Endothelial cell of umbilical vein (primary cell): Measurements from ENCODE around the gene TXNDC17. TPM values are rescaled to one million over a fixed set of nuclear protein-coding genes. Genes with fewer than 3 reads are reported as not detected.

Experiments
- Bru-seq: library from RNA; stranded (reverse); fragments of 400-500 nt; gene quantifications from one replicate; lab custom pipeline; 2021; lab: Mats Ljungman, UMichigan
- BruChase-seq, 2 experiments: library from RNA; stranded (reverse); fragments of 400-500 nt; gene quantifications; one replicate each; lab custom pipeline; 2021; lab: Mats Ljungman, UMichigan
- BruUV-seq: library from RNA; stranded (reverse); fragments of 400-500 nt; replicated peaks from 2 replicates; lab custom pipeline; 2021; lab: Mats Ljungman, UMichigan
- CTCF ChIA-PET: fragments of 300-600, 350-600 bp; sonication (Branson Sonifier 250); formaldehyde crosslinking; loops from one replicate; lab custom pipeline; 2021; ENCODE audit warnings: antibody characterized with exemption, inconsistent platforms; lab: Charles Lee
- POLR2A ChIA-PET: fragments of 300-600, 350-600 bp; sonication (Branson Sonifier 250); formaldehyde crosslinking; loops from one replicate; lab custom pipeline; 2021; ENCODE audit warnings: antibody characterized with exemption, inconsistent platforms; lab: Charles Lee
- DNase-seq: peaks from one replicate; pipeline ENCODE4 v3.0.0-alpha.2; 2011; ENCODE audit warnings: low read depth, low spot score
- FAIRE-seq: peaks from 2 replicates; lab custom pipeline; 2011; peaks lifted over from hg19 to GRCh38; lab: Jason Lieb, UNC
- H2AFZ ChIP-seq: 2 replicates; pipeline ENCODE4 v1.6.0; 2012; ENCODE audit warnings: low read depth, low read length, control low read depth, inconsistent platforms
- H3K27ac ChIP-seq: 2 replicates; pipeline ENCODE4 v1.5.1; 2011; ENCODE audit warnings: low read depth, mild to moderate bottlenecking, control low read depth, low read length, moderate library complexity; ENCODE audit not compliant: insufficient read depth
- H3K27me3 ChIP-seq, 2 experiments: 2 replicates each; pipeline versions ENCODE4 v1.6.0 to v1.6.1; 2011; ENCODE audit warnings: low read length in 2 of 2, mixed read lengths in 1 of 2; ENCODE audit not compliant: control insufficient read depth in 2 of 2, insufficient read depth in 2 of 2
- H3K36me3 ChIP-seq, 2 experiments: 2 replicates in 1 of 2; 3 replicates in 1 of 2; pipeline ENCODE4 v1.5.1; 2011; ENCODE audit warnings: low read length in 2 of 2, mild to moderate bottlenecking in 1 of 2, moderate library complexity in 1 of 2; ENCODE audit not compliant: control insufficient read depth in 2 of 2, insufficient read depth in 2 of 2; ENCODE audit errors: extremely low read depth in 1 of 2
- H3K4me1 ChIP-seq: 3 replicates; pipeline ENCODE4 v1.5.1; 2011; ENCODE audit warnings: mild to moderate bottlenecking, low read length; ENCODE audit not compliant: control insufficient read depth, insufficient read depth; ENCODE audit errors: extremely low read depth
- H3K4me2 ChIP-seq: 2 replicates; pipeline ENCODE4 v1.6.1; 2011; ENCODE audit warnings: low read length, control low read depth, mixed read lengths; ENCODE audit not compliant: insufficient read depth
- H3K4me3 ChIP-seq, 3 experiments: fragments of 200-600 bp in 1 of 3; sonication (generic), shearing (Covaris generic) in 1 of 3; replicated peaks in 1 of 3; 2 replicates each; pipeline ENCODE4 v1.5.1; 2011 to 2016; ENCODE audit warnings: control low read depth in 3 of 3, low read length in 3 of 3, mild to moderate bottlenecking in 2 of 3, inconsistent platforms in 1 of 3, low read depth in 1 of 3, moderate library complexity in 1 of 3; ENCODE audit not compliant: insufficient read depth in 1 of 3
- H3K79me2 ChIP-seq: 2 replicates; pipeline ENCODE4 v1.6.0; 2012; ENCODE audit warnings: low read length, inconsistent platforms; ENCODE audit not compliant: control insufficient read depth, insufficient read depth
- H3K9ac ChIP-seq: replicated peaks from 2 replicates; pipeline ENCODE3; 2011; ENCODE audit warnings: low read length, control low read depth; ENCODE audit not compliant: insufficient read depth; ENCODE audit errors: extremely low read depth
- H3K9me1 ChIP-seq: replicated peaks from 3 replicates; pipeline ENCODE4 v1.6.0; 2011; ENCODE audit warnings: mild to moderate bottlenecking, low read length; ENCODE audit not compliant: control insufficient read depth, insufficient read depth; ENCODE audit errors: extremely low read depth
- H3K9me3 ChIP-seq: replicated peaks from 2 replicates; pipeline ENCODE4 v1.5.1; 2012; ENCODE audit warnings: low read length, inconsistent platforms; ENCODE audit not compliant: control insufficient read depth, insufficient read depth
- H4K20me1 ChIP-seq: replicated peaks from 2 replicates; pipeline ENCODE3; 2011; ENCODE audit warnings: mild to moderate bottlenecking, low read length; ENCODE audit not compliant: control insufficient read depth, insufficient read depth; ENCODE audit errors: extremely low read depth
- CTCF ChIP-seq, 2 donors: IDR thresholded peaks; 1 replicate in 1 of 2; 2 replicates in 1 of 2; pipeline ENCODE4 v1.5.1; 2011; ENCODE audit warnings: low read length in 2 of 2, mild to moderate bottlenecking in 2 of 2, moderate library complexity in 2 of 2, control low read depth in 1 of 2, inconsistent platforms in 1 of 2, low read depth in 1 of 2; ENCODE audit not compliant: insufficient read depth in 1 of 2; ENCODE audit errors: extremely low read depth in 1 of 2
- FOS ChIP-seq: IDR thresholded peaks from 2 replicates; pipeline ENCODE4 v1.6.1; 2011; ENCODE audit warnings: mild to moderate bottlenecking, low read length, moderate library complexity, borderline replicate concordance; ENCODE audit not compliant: insufficient read depth
- MAX ChIP-seq: IDR thresholded peaks from 2 replicates; pipeline ENCODE4 v1.6.1; 2011; ENCODE audit not compliant: insufficient read depth, insufficient read length
- MYC ChIP-seq: IDR thresholded peaks from one replicate; pipeline ENCODE4 v1.6.1; 2011; ENCODE audit warnings: mild to moderate bottlenecking, low read depth, low read length
- POLR2A ChIP-seq: IDR thresholded peaks from 2 replicates; pipeline ENCODE4 v1.6.1; 2012; ENCODE audit warnings: low read depth, mild to moderate bottlenecking, control low read depth, low read length
- POLR2AphosphoS5 ChIP-seq: IDR thresholded peaks from 2 replicates; pipeline ENCODE4 v1.6.1; 2012; ENCODE audit warnings: low read depth, mild to moderate bottlenecking, control low read depth, low read length, moderate library complexity; ENCODE audit not compliant: insufficient read depth
- dilution Hi-C: fragments of 300-500 bp; cut with MboI; formaldehyde crosslinking; loops from one replicate; pipeline ENCODE4 v1.15.0; 2019; ENCODE audit warnings: low sequenced_read_pairs; ENCODE audit not compliant: extremely low pct_ligation_motif_present
- intact Hi-C: fragments of 100-400 bp; cut with micrococcal nuclease; formaldehyde crosslinking; loops from one replicate; pipeline ENCODE4 v1.10.0; 2022
- long read RNA-seq: library from polyadenylated mRNA; stranded (forward); transcript quantifications from one replicate; pipeline ENCODE4 v2.0.0, GENCODE V29; 2021
- polyA minus RNA-seq, 3 experiments: library from RNA; depleted of rRNA, polyadenylated mRNA; stranded (reverse); fragments of >200 nt; gene quantifications; 1 replicate in 1 of 3; 2 replicates in 2 of 3; pipeline ENCODE4 v1.2.3, GENCODE V29; 2011
- polyA plus RNA-seq, 4 experiments: library from polyadenylated mRNA; depleted of rRNA in 3 of 4; stranded (reverse) in 3 of 4; unstranded in 1 of 4; fragments of >200 nt; gene quantifications; 2 replicates each; pipeline versions ENCODE4 v1.2.1 to v1.2.3, GENCODE V29; 2011 to 2012; ENCODE audit warnings: missing spikeins in 1 of 4
- total RNA-seq: library from RNA; stranded (reverse); gene quantifications from 2 replicates; pipeline ENCODE4 v1.2.3, GENCODE V29; 2021

TXNDC17 gene
- 101 and 103 TPM in 2 replicates for total RNA-seq
- 220 and 297 TPM in 2 replicates for polyA plus RNA-seq
- polyA plus RNA-seq (2011; cell fraction: cytosol; rRNA removed): 376 and 452 TPM in 2 replicates
- polyA plus RNA-seq (2011; cell fraction: nucleus; rRNA removed): 95.2 and 117 TPM in 2 replicates
- polyA plus RNA-seq (2012): 251 and 331 TPM in 2 replicates
- 27.2 and 46.9 TPM in 2 replicates for polyA minus RNA-seq
- polyA minus RNA-seq (2011; cell fraction: cytosol; rRNA and poly(A)+ RNA removed): 57.1 TPM
- 7.5 and 13.0 TPM in 2 replicates for polyA minus RNA-seq (2011; cell fraction: nucleus; rRNA and poly(A)+ RNA removed)
- percentile 76 among the genes with signal in this experiment for Bru-seq, nascent RNA
- BruChase-seq, experiment 1, labeled RNA remaining after a 6-hour chase: percentile 78 among the genes with signal in this experiment
- BruChase-seq, experiment 2, labeled RNA remaining after a 2-hour chase: percentile 56 among the genes with signal in this experiment
- long read RNA-seq, transcript TXNDC17-209 (4 exons, 391 nt): minor isoform, 8 of 348 reads
- long read RNA-seq, transcript TXNDC17-201 (4 exons, 2,219 nt): major isoform, 300 of 348 reads
- long read RNA-seq, transcript TXNDC17-202 (4 exons, 459 nt): minor isoform, 27 of 348 reads
- long read RNA-seq, transcript TXNDC17-203 (3 exons, 420 nt): minor isoform, 5 of 348 reads
- long read RNA-seq, partial matches to known transcripts: 1 of 348 reads
- long read RNA-seq, other reads (novel, unspliced or antisense): 3 of 348 reads

- BruUV-seq: no TSS peak
- TF ChIP-seq FOS: no peak
- peak; percentile 93 for TF ChIP-seq POLR2AphosphoS5
- no peak for TF ChIP-seq CTCF (IDR thresholded peaks at IDR 0.05; ENCODE audit: extremely low read depth in 1 of 2, insufficient read depth in 1 of 2, low read depth in 1 of 2, low read length in 2 of 2)
- peak; percentile 33 for TF ChIP-seq MYC
- TF ChIP-seq POLR2A: peak; percentile 98
- peak; percentile 42 for TF ChIP-seq MAX
- Histone ChIP-seq H3K9me3 (no peaks in the 10 kb centered on the region), H4K20me1 (no peaks in the 10 kb centered on the region), H2AFZ (peak within 1 kb of the TSS; percentile 99), H3K4me3 (peak within 1 kb of the TSS; percentile 44 to 86 (median 70)), H3K9ac (peak within 1 kb of the TSS; percentile 68), H3K27ac (peak within 1 kb of the TSS; percentile 83), H3K36me3 (peaks cover 5% of the 10 kb centered on the region in 2 experiments), H3K4me1 (peaks cover 15% of the 10 kb centered on the region), H3K79me2 (peaks cover 36% of the 10 kb centered on the region), H3K27me3 (no peaks in the 10 kb centered on the region), H3K9me1 (no peaks in the 10 kb centered on the region), H3K4me2 (peak within 1 kb of the TSS; percentile 91)
- FAIRE-seq (peak; percentile 94), DNase-seq (peak; percentile 96)
- CTCF ChIA-PET: interaction anchor here (0.9 to 5.2 kb wide), 5 partner anchors 14 to 204 kb away, joined by 3 to 38 read pairs (median 3); no protein-coding TSS in a partner anchor
- POLR2A ChIA-PET: no interaction called here
- dilution Hi-C loops: no loop called here
- intact Hi-C loops: loop anchor here (1.0 to 10.0 kb wide), 5 partner anchors 11 to 1056 kb away; partner anchors contain the start of genes C17orf100, MED31 and NLRP1
Measured at GRCh38 chr17:6640536-6641246, at the start of gene TXNDC17, which contains the start of gene KIAA0753. TXNDC17 (plus strand) TSS chr17:6641060; CDS start chr17:6641083, 23 bp downstream. KIAA0753 (minus strand) TSS chr17:6640711; CDS start chr17:6635103, 5,608 bp downstream.
